ENCODE data around the gene EIF4G1. TPM values are rescaled to one million over a fixed set of nuclear protein-coding genes. Genes with fewer than 3 reads are reported as not detected.

The EIF4G1 gene
- total RNA-seq, 1 experiment from 2014 or later: 496 TPM

DNA sequence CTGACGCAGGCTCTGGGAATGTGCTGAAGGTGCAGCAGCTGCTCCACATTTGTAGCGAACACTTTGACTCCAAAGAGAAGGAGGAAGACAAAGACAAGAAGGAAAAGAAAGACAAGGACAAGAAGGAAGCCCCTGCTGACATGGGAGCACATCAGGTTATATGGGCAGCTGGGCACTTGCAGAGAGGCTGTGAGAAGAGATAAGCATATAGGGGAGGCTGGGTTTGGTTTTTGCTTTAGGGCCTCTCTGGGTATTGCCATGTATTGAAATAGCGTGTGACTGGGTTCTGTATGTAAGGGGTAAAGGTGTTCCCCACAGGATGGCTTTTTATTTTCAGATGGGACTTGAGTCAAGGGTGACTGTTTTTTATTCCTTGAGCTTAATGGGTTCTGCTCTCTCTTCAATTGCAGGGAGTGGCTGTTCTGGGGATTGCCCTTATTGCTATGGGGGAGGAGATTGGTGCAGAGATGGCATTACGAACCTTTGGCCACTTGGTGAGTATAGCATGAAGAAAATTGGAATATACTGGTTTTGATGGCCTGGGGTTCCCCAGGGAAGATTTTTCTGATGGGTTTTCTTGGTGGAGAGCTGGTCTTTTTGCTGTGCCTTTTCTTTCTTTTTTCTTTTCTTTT, 7.9 kb upstream of the EIF4G1 start:
- Histone ChIP-seq H3K36me3 (ENCODE audit: control insufficient read depth in 1 of 2, insufficient read depth in 2 of 2, low read length in 2 of 2) (peaks cover 59 to 66% of the 10 kb centered on the region in 2 experiments), H3K4me3 (replicated peaks in 1 of 2; ENCODE audit: low read depth in 1 of 2, low read length in 2 of 2) (no peak overlapping the region), H3K9ac (ENCODE audit: low read length) (no peak overlapping the region), H4K20me1 (ENCODE audit: insufficient read depth) (no peaks in the 10 kb centered on the region), H2AFZ (ENCODE audit: low read depth, low read length, poor library complexity, severe bottlenecking) (no peak overlapping the region), H3K79me2 (ENCODE audit: insufficient read depth, low read length) (peaks cover 32% of the 10 kb centered on the region), H3K9me3 (ENCODE audit: control insufficient read depth in 1 of 2, insufficient read depth in 1 of 2, low read depth in 1 of 2, low read length in 2 of 2) (no peaks in the 10 kb centered on the region), H3K4me2 (ENCODE audit: low read length) (no peak overlapping the region), H3K4me1 (ENCODE audit: control insufficient read depth in 1 of 2, insufficient read depth in 2 of 2, low read length in 2 of 2) (no peaks in the 10 kb centered on the region), H3K27me3 (ENCODE audit: insufficient read depth, low read length) (no peaks in the 10 kb centered on the region), H3K27ac (ENCODE audit: low read depth, low read length) (no peak overlapping the region), H3K9me2 (ENCODE audit: insufficient read depth) (no peaks in the 10 kb centered on the region)
- DNase-seq (ENCODE audit: low read depth, low spot score) (no peak), ATAC-seq (no peak)
- TF ChIP-seq, protein P1, sequence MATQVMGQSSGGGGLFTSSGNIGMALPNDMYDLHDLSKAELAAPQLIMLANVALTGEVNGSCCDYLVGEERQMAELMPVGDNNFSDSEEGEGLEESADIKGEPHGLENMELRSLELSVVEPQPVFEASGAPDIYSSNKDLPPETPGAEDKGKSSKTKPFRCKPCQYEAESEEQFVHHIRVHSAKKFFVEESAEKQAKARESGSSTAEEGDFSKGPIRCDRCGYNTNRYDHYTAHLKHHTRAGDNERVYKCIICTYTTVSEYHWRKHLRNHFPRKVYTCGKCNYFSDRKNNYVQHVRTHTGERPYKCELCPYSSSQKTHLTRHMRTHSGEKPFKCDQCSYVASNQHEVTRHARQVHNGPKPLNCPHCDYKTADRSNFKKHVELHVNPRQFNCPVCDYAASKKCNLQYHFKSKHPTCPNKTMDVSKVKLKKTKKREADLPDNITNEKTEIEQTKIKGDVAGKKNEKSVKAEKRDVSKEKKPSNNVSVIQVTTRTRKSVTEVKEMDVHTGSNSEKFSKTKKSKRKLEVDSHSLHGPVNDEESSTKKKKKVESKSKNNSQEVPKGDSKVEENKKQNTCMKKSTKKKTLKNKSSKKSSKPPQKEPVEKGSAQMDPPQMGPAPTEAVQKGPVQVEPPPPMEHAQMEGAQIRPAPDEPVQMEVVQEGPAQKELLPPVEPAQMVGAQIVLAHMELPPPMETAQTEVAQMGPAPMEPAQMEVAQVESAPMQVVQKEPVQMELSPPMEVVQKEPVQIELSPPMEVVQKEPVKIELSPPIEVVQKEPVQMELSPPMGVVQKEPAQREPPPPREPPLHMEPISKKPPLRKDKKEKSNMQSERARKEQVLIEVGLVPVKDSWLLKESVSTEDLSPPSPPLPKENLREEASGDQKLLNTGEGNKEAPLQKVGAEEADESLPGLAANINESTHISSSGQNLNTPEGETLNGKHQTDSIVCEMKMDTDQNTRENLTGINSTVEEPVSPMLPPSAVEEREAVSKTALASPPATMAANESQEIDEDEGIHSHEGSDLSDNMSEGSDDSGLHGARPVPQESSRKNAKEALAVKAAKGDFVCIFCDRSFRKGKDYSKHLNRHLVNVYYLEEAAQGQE (IDR thresholded peaks at IDR 0.05; ENCODE audit: low read depth): no peak
- TF ChIP-seq ZFX (IDR thresholded peaks at IDR 0.05) (no peak), CEBPB (IDR thresholded peaks at IDR 0.05; ENCODE audit: low read depth) (no peak), EZH2phosphoT487 (IDR thresholded peaks at IDR 0.05; ENCODE audit: borderline replicate concordance) (no peak), JUND (IDR thresholded peaks at IDR 0.05) (no peak), SIN3A (IDR thresholded peaks at IDR 0.05; ENCODE audit: low read depth) (no peak), CBX3 (IDR thresholded peaks at IDR 0.05; ENCODE audit: low read depth) (no peak), YY1 (IDR thresholded peaks at IDR 0.05; ENCODE audit: extremely low read depth, insufficient replicate concordance, low read depth, low read length) (no peak), RAD21 (IDR thresholded peaks at IDR 0.05; ENCODE audit: low read depth) (no peak), TCF7L2 (IDR thresholded peaks at IDR 0.05; ENCODE audit: borderline replicate concordance, extremely low read depth, insufficient read depth, insufficient read length) (no peak), ELF1 (IDR thresholded peaks at IDR 0.05; ENCODE audit: borderline replicate concordance, low read depth) (no peak), ZNF274 (IDR thresholded peaks at IDR 0.05; ENCODE audit: low read depth, low read length) (no peak), FOSL1 (IDR thresholded peaks at IDR 0.05; ENCODE audit: low read depth) (no peak)
- TF ChIP-seq, protein P2, sequence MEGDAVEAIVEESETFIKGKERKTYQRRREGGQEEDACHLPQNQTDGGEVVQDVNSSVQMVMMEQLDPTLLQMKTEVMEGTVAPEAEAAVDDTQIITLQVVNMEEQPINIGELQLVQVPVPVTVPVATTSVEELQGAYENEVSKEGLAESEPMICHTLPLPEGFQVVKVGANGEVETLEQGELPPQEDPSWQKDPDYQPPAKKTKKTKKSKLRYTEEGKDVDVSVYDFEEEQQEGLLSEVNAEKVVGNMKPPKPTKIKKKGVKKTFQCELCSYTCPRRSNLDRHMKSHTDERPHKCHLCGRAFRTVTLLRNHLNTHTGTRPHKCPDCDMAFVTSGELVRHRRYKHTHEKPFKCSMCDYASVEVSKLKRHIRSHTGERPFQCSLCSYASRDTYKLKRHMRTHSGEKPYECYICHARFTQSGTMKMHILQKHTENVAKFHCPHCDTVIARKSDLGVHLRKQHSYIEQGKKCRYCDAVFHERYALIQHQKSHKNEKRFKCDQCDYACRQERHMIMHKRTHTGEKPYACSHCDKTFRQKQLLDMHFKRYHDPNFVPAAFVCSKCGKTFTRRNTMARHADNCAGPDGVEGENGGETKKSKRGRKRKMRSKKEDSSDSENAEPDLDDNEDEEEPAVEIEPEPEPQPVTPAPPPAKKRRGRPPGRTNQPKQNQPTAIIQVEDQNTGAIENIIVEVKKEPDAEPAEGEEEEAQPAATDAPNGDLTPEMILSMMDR (IDR thresholded peaks at IDR 0.05 in 2 of 3, conservative IDR thresholded peaks at IDR 0.05 in 1 of 3; ENCODE audit: borderline replicate concordance in 1 of 3, insufficient read depth in 1 of 3, low read depth in 2 of 3, low read length in 2 of 3): no peak
- TF ChIP-seq, protein P3, sequence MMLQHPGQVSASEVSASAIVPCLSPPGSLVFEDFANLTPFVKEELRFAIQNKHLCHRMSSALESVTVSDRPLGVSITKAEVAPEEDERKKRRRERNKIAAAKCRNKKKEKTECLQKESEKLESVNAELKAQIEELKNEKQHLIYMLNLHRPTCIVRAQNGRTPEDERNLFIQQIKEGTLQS (IDR thresholded peaks at IDR 0.05): no peak
- TF ChIP-seq, protein P4, sequence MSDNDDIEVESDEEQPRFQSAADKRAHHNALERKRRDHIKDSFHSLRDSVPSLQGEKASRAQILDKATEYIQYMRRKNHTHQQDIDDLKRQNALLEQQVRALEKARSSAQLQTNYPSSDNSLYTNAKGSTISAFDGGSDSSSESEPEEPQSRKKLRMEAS (IDR thresholded peaks at IDR 0.05): no peak
- CTCF ChIA-PET: interaction anchor here (1.2 kb wide), 1 partner anchor 17 kb away, joined by 3 read pairs; no protein-coding TSS in a partner anchor
- intact Hi-C loops (cut with micrococcal nuclease): no loop called here
- POLR2A ChIA-PET: no interaction called here
- BruUV-seq (replicated peaks): no TSS peak
- RAD21 ChIA-PET (ENCODE audit: low non-redundant PET in 1 of 2, low total read pairs in 2 of 2, uncharacterized antibody in 2 of 2, unreplicated experiment in 2 of 2): no interaction called here

All from HCT116 (cell line).